HL-60 (cell line): ENCODE measurements around the gene IFT80.

ENCODE experiments used
- CTCF ChIP-seq: IDR thresholded peaks from one replicate; pipeline ENCODE4 v1.5.1; 2011; ENCODE audit warnings: low read length, control low read depth, inconsistent platforms; ENCODE audit not compliant: insufficient read depth
- GABPA ChIP-seq: IDR thresholded peaks from 2 replicates; pipeline ENCODE4 v1.6.1; 2012; ENCODE audit warnings: low read depth
- POLR2AphosphoS5 ChIP-seq: IDR thresholded peaks from 2 replicates; pipeline ENCODE4 v1.6.1; 2012; ENCODE audit warnings: low read depth
- REST ChIP-seq: IDR thresholded peaks from 2 replicates; pipeline ENCODE4 v1.6.1; 2012; ENCODE audit warnings: low read depth; ENCODE audit not compliant: insufficient replicate concordance
- SPI1 ChIP-seq: IDR thresholded peaks from 2 replicates; pipeline ENCODE4 v1.6.1; 2012; ENCODE audit warnings: low read depth, mild to moderate bottlenecking, borderline replicate concordance

GRCh38 chr3:160312014-160312624 is 86.9 kb downstream of the IFT80 start:
- TF ChIP-seq CTCF: no peak
- TF ChIP-seq POLR2AphosphoS5: no peak
- no peak for TF ChIP-seq SPI1
- TF ChIP-seq GABPA: no peak
- no peak for TF ChIP-seq REST
